Measurements from ENCODE around the gene TNS3. TPM values are rescaled to one million over a fixed set of nuclear protein-coding genes. Genes with fewer than 3 reads are reported as not detected.

Gene TNS3
- total RNA-seq, 8 experiments from 2014 or later = 2.6 to 49.9 (median 8.7) TPM

GRCh38 chr7:47282790-47283496, 299.0 kb downstream of the TNS3 start:
- Histone ChIP-seq H3K4me3 (no peak overlapping the region), H3K27ac (no peak overlapping the region), H3K4me1 (replicated peaks in 1 of 2) (no peaks in the 10 kb centered on the region)
- WGBS, 10 experiments = 81 to 100% (median 91%) methylated on average over 4 to 7 of the region's 9 CpGs
- in situ Hi-C loops (cut with MboI; ENCODE audit: low pct_unique_long_range_greater_than_20kb in 2 of 9, low sequenced_read_pairs in 9 of 9, unreplicated experiment in 9 of 9) = loop anchor here in 1 of 9 experiments (25.0 kb wide), 1 partner anchor 529 kb away; no protein-coding TSS in a partner anchor
- peak in 1 of 8 experiments; percentile 27 for ATAC-seq (replicated peaks in 6 of 8)

DNA sequence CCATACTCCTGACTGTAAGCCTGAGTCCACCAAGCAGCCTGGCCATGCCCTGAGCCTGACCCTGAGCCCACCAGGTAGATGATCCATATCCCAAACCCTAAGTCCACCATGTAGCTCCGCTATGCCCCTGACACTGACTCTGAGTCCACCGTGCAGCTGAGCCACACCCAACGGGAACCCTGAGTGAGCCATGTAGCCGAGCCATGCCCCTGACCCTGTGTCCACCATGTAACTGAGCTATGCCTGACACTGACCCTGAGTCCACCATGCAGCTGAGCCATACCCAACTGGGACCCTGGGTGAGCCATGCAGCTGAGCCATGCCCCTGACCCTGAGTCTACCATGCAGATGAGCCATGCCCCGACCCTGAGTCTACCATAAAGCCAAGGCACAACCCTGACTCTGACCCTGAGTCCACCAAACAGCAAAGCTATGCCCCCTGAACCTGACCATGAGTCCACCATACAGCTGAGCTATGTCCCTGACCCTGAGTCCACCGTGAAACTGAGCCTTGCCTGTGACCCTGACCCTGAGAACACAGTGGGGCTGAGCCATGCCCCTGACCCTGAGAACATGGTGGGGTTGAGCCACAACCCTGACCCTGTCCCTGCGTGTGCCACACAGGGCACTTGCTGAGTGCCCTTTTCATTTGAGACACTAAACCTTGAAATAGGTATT, 299.8 kb downstream of the TNS3 start:
- WGBS, 10 experiments = 93 to 100% (median 100%) methylated on average over 1 to 3 of the region's 7 CpGs; no CpG with 5 or more reads in 5 of the 10 experiments
- in situ Hi-C loops (cut with MboI; ENCODE audit: low pct_unique_long_range_greater_than_20kb in 2 of 9, low sequenced_read_pairs in 9 of 9, unreplicated experiment in 9 of 9) = loop anchor here in 1 of 9 experiments (25.0 kb wide), 1 partner anchor 530 kb away; no protein-coding TSS in a partner anchor
- no peak for ATAC-seq (replicated peaks in 6 of 8)

GRCh38 chr7:47281161-47281560, 300.8 kb downstream of the TNS3 start:
- in situ Hi-C loops (cut with MboI; ENCODE audit: low pct_unique_long_range_greater_than_20kb in 2 of 9, low sequenced_read_pairs in 9 of 9, unreplicated experiment in 9 of 9) = loop anchor here in 1 of 9 experiments (25.0 kb wide), 1 partner anchor 531 kb away; no protein-coding TSS in a partner anchor

More for the DNA sequence above, 299.8 kb downstream of the TNS3 start:
- no peak overlapping the region for H3K4me3 ChIP-seq
- no peaks in the 10 kb centered on the region for H3K4me1 ChIP-seq (replicated peaks in 1 of 2)
- H3K27ac ChIP-seq = no peak overlapping the region

GRCh38 chr7:47280114-47280513, 301.8 kb downstream of the TNS3 start:
- no peak overlapping the region for H3K4me3 ChIP-seq
- no peaks in the 10 kb centered on the region for H3K4me1 ChIP-seq (replicated peaks in 1 of 2)
- ATAC-seq (replicated peaks in 6 of 8) = no peak
- H3K27ac ChIP-seq = no peak overlapping the region
- in situ Hi-C loops (cut with MboI; ENCODE audit: low pct_unique_long_range_greater_than_20kb in 2 of 9, low sequenced_read_pairs in 9 of 9, unreplicated experiment in 9 of 9) = loop anchor here in 1 of 9 experiments (25.0 kb wide), 1 partner anchor 532 kb away; no protein-coding TSS in a partner anchor
- 71 to 100% (median 94%) methylated on average over 1 to 4 of the region's 4 CpGs; no CpG with 5 or more reads in 2 of the 10 experiments for WGBS, 10 experiments

More at GRCh38 chr7:47281161-47281560, 300.8 kb downstream of the TNS3 start:
- no peak overlapping the region for H3K27ac ChIP-seq
- H3K4me1 ChIP-seq (replicated peaks in 1 of 2) = no peaks in the 10 kb centered on the region
- ATAC-seq (replicated peaks in 6 of 8) = no peak
- 60% methylated on average over 1 of the region's 3 CpGs; no CpG with 5 or more reads in 9 of the 10 experiments for WGBS, 10 experiments
- no peak overlapping the region for H3K4me3 ChIP-seq

GRCh38 chr7:47278043-47278442, 303.9 kb downstream of the TNS3 start:
- no peaks in the 10 kb centered on the region for H3K4me1 ChIP-seq (replicated peaks in 1 of 2)
- ATAC-seq (replicated peaks in 6 of 8) = no peak
- in situ Hi-C loops (cut with MboI; ENCODE audit: low pct_unique_long_range_greater_than_20kb in 2 of 9, low sequenced_read_pairs in 9 of 9, unreplicated experiment in 9 of 9) = loop anchor here in 2 of 9 experiments (10.0 to 25.0 kb wide), 2 partner anchors 157 to 534 kb away; no protein-coding TSS in a partner anchor
- no peak overlapping the region for H3K4me3 ChIP-seq
- no peak overlapping the region for H3K27ac ChIP-seq
- 65 to 100% (median 93%) methylated on average over 1 to 4 of the region's 6 CpGs; no CpG with 5 or more reads in 3 of the 10 experiments for WGBS, 10 experiments

GRCh38 chr7:47277321-47277781, 304.6 kb downstream of the TNS3 start:
- Histone ChIP-seq H3K4me1 (replicated peaks in 1 of 2) (no peaks in the 10 kb centered on the region), H3K4me3 (no peak overlapping the region), H3K27ac (no peak overlapping the region)
- no peak for ATAC-seq (replicated peaks in 6 of 8)
- 20 to 96% (median 89%) methylated on average over 2 to 10 of the region's 20 CpGs; no CpG with 5 or more reads in 5 of the 10 experiments for WGBS, 10 experiments
- in situ Hi-C loops (cut with MboI; ENCODE audit: low pct_unique_long_range_greater_than_20kb in 2 of 9, low sequenced_read_pairs in 9 of 9, unreplicated experiment in 9 of 9) = loop anchor here in 2 of 9 experiments (10.0 to 25.0 kb wide), 2 partner anchors 157 to 535 kb away; no protein-coding TSS in a partner anchor

- no peaks in the 10 kb centered on the region for H3K4me1 ChIP-seq (replicated peaks in 1 of 2)
- ATAC-seq (replicated peaks in 6 of 8) = no peak
- in situ Hi-C loops (cut with MboI; ENCODE audit: low pct_unique_long_range_greater_than_20kb in 2 of 9, low sequenced_read_pairs in 9 of 9, unreplicated experiment in 9 of 9) = loop anchor here in 7 of 9 experiments (10.0 to 25.0 kb wide), 2 partner anchors 161 to 538 kb away; no protein-coding TSS in a partner anchor
- 80 to 100% (median 90%) methylated on average over 1 to 5 of the region's 6 CpGs; no CpG with 5 or more reads in 2 of the 10 experiments for WGBS, 10 experiments
- no peak overlapping the region for H3K27ac ChIP-seq
- H3K4me3 ChIP-seq = no peak overlapping the region
These were observed 307.7 kb downstream of the TNS3 start for GRCh38 chr7:47273974-47274766.

GRCh38 chr7:47273088-47273487, 308.8 kb downstream of the TNS3 start:
- WGBS, 10 experiments = 60 to 100% (median 97%) methylated on average over 1 to 4 of the region's 4 CpGs; no CpG with 5 or more reads in 3 of the 10 experiments
- no peak for ATAC-seq (replicated peaks in 6 of 8)
- in situ Hi-C loops (cut with MboI; ENCODE audit: low pct_unique_long_range_greater_than_20kb in 2 of 9, low sequenced_read_pairs in 9 of 9, unreplicated experiment in 9 of 9) = loop anchor here in 7 of 9 experiments (10.0 to 25.0 kb wide), 2 partner anchors 162 to 539 kb away; no protein-coding TSS in a partner anchor

GRCh38 chr7:47271749-47272148, 310.2 kb downstream of the TNS3 start:
- in situ Hi-C loops (cut with MboI; ENCODE audit: low pct_unique_long_range_greater_than_20kb in 2 of 9, low sequenced_read_pairs in 9 of 9, unreplicated experiment in 9 of 9) = loop anchor here in 7 of 9 experiments (10.0 to 25.0 kb wide), 2 partner anchors 163 to 541 kb away; no protein-coding TSS in a partner anchor
- H3K4me1 ChIP-seq (replicated peaks in 1 of 2) = no peaks in the 10 kb centered on the region
- no peak overlapping the region for H3K27ac ChIP-seq
- WGBS, 10 experiments = 37 to 86% (median 72%) methylated on average over 1 to 3 of the region's 3 CpGs
- no peak overlapping the region for H3K4me3 ChIP-seq
- peak in 1 of 8 experiments; percentile 36 for ATAC-seq (replicated peaks in 6 of 8)

More at GRCh38 chr7:47273088-47273487, 308.8 kb downstream of the TNS3 start:
- Histone ChIP-seq H3K27ac (no peak overlapping the region), H3K4me3 (no peak overlapping the region), H3K4me1 (replicated peaks in 1 of 2) (no peaks in the 10 kb centered on the region)

GRCh38 chr7:47268851-47269836, 312.8 kb downstream of the TNS3 start:
- H3K27ac ChIP-seq = no peak overlapping the region
- no peak overlapping the region for H3K4me3 ChIP-seq
- in situ Hi-C loops (cut with MboI; ENCODE audit: low pct_unique_long_range_greater_than_20kb in 2 of 9, low sequenced_read_pairs in 9 of 9, unreplicated experiment in 9 of 9) = loop anchor here in 8 of 9 experiments (10.0 to 25.0 kb wide), 2 partner anchors 543 to 556 kb away; no protein-coding TSS in a partner anchor
- no peak for ATAC-seq (replicated peaks in 6 of 8)
- H3K4me1 ChIP-seq (replicated peaks in 1 of 2) = no peaks in the 10 kb centered on the region
- WGBS, 10 experiments = 40 to 100% (median 92%) methylated on average over 1 to 4 of the region's 7 CpGs; no CpG with 5 or more reads in 3 of the 10 experiments

GRCh38 chr7:47267346-47267745, 314.6 kb downstream of the TNS3 start:
- Histone ChIP-seq H3K4me1 (replicated peaks in 1 of 2) (no peaks in the 10 kb centered on the region), H3K27ac (no peak overlapping the region), H3K4me3 (no peak overlapping the region)
- 61 to 100% (median 94%) methylated on average over 1 to 6 of the region's 7 CpGs for WGBS, 10 experiments
- no peak for ATAC-seq (replicated peaks in 6 of 8)
- in situ Hi-C loops (cut with MboI; ENCODE audit: low pct_unique_long_range_greater_than_20kb in 2 of 9, low sequenced_read_pairs in 9 of 9, unreplicated experiment in 9 of 9) = loop anchor here in 8 of 9 experiments (10.0 to 25.0 kb wide), 2 partner anchors 545 to 557 kb away; no protein-coding TSS in a partner anchor
